GM19372 (cell line): Measurements from ENCODE around the gene MMAB.

Experiments used
- ATAC-seq: cut with Tn5 transposase; IDR thresholded peaks from one replicate; pipeline ENCODE4 v1.9.1; 2021; ENCODE audit warnings: mild to moderate bottlenecking, low read depth, moderate library complexity; ENCODE audit not compliant: unreplicated experiment

Gene MMAB

DNA sequence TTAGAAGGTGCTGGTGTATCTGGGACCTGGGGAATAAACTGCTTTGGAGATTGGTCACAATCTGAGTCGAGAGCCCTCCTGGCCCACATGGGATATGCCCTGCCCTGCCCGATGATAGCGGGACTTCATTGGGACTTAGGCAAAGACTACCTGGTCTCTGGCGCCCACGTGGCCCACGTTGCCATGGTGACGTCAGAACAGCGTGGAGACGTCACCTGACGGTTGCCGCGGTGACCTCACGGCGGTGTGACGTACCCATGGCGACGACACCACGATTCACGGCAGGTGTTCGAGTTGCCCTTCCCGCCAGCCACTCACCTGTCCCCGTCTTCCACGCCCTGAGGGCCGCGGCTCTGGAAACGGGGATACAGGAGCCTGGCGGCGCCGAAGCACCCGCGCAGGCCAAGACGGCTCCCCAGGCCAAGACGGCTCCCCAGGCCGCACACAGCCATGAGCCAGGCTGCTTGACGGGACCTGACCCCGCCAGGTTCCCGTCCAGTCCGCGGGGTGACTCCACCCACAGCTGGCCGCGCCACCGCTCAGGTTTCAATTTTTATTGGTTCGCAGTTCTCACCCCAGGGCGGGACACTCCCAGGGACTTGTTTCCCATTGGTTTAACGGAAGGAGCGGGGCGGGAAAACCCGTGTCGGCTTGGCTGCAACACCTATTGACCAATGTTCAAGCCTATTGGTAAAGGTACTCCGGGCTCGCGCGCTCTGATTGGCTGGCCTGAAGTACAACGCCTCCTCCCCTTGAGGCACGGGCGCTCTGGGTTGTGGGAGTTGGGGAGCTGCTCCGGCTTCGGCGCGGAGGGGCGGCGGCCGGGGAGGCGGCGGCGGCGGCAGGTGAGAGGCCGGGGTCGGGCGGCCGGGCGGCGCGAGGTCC is at the start of gene MMAB, which contains the start of gene MVK:
TSS of gene MMAB (minus strand) at position 476 of the 885 bp plus-strand sequence. CDS start at position 452, 24 bp downstream.
TSS of gene MVK (plus strand) at position 766 of the 885 bp plus-strand sequence. CDS start 1,029 bp downstream, outside the sequence.
- peak; percentile 93 for ATAC-seq

DNA sequence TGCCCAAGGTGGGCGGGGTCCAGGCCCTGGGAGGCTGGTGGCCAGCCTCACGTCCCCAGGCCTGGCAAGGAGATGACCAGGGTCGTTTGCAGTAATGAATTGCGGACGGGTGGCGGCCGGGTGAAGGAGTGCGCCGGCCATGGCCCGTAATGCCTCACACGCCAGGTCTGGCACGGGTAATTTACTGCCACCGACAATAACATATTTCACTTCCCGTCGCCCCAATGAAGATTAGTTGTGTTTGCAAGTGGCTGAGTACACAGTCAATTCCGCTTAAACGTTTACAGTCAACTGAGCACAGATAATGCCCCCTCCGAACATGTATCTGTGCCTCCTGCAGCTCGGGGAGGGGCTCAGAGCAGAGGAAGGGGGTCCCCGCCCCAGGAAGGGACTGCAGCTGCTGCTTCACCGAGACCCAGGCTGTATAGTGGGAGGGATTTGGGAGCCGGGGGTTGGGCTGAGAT is 48.6 kb upstream of the MMAB start:
- no peak for ATAC-seq

DNA sequence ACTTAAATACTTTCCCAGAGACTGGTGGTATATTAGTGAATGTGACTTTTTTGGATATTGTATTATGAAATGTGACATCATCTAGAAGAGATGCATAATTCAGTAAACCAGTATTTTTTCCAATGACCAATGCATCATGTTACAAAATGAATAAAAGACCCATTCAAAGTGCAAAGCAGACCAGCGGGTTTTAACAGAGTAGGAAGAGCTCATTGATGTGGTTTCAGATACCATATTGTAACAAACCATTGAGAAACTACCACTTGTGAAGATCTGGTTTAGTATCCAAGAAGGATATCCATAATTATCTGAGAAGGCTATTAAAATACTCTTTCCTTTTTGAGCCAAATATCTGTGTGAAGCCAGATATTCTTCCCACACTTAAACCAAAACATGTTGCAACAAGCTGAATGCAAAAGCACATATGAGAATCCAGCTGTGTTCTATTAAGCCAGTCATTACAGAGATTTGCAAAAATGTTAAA is 47.9 kb upstream of the MMAB start:
- no peak for ATAC-seq

DNA sequence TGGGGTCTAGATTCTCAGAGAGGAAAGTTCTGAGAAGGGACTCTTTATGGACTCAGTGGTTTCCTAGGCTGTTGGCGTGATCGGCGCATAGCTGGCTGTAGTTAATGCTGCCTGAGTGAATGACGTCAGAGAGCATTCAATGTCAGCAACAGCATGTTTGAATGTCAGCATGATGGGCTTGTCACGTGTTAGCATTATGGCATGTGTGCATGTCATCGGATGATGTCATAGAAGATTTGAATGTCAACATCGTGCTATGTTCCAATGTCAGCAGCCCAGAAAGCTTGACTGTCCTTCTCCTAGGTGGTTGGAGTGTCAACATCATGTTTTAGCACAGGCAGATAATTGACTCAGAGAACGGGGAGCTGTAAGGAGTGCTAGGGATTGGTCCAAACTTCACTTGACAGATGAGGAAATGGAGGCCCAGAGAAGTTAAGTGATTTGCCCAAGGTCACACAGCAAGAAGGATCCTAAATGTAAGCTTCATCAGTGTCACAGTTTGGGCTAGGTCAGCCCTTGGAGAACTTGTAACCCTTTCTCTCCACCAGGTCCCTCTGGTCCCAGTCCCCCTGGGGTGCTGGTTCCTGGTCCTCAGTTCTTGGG is 45.8 kb upstream of the MMAB start:
- ATAC-seq: no peak

DNA sequence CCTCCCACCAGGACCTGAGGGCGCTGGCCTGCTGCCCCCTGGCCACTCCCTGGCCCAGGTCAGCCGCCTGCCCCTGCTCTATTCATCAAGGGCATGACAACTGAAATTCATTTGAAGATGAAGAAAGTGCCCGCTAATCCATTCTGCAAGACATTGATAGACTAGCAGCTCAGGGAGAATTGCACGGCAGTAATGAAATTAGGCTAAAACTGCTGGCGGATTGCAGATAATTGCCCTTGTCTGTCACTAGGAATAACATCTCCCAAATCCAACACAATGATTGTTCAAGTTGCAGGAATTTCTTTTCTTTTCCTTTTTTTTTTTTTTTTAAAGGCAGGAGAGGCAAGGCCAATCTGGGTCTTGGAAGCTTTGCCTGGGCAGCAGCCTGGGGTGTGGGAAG is 44.8 kb upstream of the MMAB start:
- ATAC-seq: no peak

DNA sequence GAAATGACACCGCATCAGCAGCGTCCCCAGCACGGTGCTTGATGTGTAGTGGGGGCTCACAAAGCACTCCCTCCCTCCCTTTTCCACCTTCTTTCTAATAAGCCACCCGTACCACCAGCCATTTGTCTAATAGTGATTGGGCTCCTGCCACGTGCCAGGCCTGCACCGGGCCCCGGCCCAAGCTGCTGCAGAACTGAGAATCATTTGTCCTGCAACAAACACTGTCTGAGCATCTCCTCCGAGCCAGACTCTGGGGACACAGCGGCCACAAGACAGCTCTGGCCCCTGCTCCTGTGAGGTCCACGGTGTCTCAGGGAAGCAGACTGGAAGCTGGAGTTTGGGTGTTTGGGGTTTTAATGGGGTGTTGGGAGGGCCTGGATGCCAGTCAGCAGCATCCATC is 44.2 kb upstream of the MMAB start:
- ATAC-seq: no peak

DNA sequence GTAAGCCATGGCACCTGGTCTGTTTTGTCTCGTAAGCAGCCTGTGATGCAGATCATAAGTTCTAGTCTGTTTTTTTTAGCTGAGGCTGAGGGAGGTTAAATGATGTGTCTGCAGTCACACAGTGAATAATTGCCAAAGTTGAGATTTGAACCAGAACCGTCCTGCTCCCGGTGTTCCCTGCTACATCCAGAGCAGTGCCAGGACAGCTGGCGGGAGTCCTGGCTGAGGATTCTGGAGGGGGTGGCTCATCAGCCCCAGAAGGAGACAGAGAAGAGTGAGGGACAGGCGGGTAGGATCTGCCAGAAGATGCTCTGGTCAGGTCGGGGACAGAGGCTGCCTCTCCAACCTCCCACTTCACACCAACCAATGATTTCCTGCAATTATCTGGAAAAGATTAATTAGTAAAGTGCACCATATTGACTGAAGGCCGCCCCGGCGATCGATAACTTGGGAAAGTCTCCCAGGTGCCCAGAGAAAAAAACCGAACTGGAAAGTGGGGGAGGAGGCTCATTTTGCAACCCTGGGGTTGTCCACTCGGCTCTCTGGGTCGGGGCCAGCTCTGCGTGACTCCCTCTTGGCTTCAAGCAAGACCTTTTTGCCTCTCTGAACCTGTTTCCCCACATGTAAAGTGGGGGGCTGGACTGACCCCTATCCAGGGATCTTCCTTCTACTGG is 42.4 kb upstream of the MMAB start:
- no peak for ATAC-seq

DNA sequence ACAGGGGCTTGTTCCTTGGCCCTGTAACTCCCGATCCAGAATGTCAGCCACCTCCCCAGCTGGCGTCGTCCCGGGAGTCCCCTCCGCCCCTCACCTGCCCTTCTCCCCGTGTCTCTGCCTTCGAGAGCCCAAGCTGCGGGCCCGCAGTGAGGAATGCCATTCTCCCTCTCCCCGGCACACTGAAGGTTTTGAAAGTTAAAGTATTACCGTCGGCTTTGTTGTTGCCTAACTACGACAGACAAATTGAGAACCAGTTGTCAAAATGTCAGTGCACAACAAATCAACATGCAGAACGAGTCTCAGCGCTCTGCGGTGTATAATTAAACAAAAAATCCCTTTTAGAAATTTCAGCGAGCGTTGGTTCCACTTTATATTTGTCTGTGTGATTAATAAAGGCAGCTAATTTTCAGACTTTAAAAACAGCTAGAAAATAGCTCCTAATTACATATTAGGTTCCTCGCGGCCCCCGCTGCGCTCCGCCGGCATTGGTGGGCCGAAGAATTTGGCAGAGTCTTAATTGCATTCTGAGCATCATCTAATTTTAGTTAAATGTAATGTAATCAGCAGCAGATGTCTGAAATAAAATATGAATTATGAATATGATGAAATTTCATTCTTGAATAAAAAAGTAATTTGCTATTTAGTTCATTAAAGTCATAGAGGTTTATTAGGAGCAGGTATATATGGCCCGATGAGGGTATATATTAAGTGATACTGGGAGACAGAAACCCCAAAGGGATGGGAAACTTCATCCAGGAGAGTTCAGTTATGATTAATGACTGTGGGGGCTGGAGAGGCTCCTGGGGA is 40.5 kb upstream of the MMAB start:
- ATAC-seq: no peak

DNA sequence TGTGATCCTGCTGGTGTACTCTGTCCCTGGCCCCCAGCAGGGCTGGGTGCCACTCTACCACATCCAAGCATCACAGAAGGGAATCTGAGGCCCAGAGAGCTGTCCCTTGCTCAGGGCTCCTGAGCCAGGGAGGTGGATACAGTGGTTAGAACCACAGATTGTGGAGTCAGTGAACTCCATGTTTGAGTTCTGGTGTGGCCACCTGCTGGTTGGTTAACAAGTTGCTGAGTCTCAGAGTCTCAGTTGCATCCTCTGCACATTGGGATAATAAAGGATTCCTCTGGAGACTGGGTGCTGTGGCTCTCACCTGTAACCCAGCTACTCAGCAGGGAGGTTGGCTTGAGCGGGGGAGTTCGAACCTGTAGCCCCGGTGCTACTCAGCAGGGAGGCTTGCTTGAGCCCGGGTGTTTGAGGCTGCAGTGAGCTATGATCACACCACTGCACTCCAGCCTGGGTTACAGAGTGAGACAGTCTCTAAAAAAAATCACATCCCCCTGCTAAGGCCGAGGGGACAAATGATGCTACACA is 39.7 kb upstream of the MMAB start:
- ATAC-seq: no peak

DNA sequence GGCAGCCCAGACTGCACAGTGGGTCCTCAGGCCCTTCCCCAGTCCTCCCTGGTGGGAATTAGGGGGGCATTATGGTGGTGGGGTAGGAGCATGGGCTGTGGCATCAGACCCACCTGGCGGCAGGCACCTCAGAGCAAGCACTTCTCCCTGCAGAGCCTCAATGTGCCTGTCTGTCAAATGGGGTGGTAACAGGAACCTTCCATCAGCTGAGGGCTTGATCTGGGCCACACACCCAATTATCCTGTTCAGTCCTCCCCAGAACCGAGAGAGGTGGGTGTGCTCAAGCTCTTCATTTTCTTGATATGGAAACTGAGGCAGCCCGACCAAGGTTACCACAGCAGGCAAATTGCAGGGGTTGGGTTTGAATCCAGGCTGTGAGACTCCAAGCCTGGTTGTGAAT is 38.7 kb upstream of the MMAB start:
- no peak for ATAC-seq

DNA sequence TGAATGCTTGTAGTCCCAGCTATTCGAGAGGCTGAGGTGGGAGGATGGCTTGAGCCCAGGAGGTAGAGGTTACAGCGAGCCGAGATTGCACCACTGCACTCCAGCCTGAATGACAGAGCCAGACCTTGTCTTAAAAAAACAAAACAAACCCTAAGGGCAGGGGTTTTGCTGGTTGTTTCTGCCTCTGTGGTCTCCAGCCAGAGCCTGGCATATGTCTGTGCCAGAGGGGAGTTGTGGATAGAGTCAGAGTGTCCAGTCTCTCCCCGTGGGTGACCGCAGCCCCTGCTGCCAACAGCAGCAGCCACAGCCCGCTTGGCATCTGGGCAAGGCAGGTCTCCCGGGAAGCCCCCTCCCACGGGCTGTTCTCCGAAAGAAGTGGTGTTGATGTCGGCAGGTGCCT is 37.9 kb upstream of the MMAB start:
- no peak for ATAC-seq

DNA sequence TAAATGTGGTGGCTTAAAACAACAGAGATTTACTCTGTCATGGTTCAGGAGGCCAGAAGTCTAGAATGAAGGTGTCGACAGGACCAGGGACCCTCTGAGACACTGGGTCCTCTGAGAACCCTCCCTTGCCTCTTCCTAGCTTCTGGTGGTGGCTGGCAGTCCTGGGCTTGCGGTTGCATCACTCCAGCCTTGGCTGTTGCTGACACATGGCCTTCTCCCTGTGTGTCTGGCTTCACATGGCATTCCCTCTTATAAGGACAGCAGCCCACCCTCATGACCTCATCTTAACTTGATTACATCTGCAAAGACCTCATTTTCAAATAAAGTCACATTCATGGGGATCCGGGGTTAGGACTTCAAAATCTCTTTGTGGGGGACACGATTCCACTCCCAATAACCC is 37.2 kb upstream of the MMAB start:
- ATAC-seq: no peak

DNA sequence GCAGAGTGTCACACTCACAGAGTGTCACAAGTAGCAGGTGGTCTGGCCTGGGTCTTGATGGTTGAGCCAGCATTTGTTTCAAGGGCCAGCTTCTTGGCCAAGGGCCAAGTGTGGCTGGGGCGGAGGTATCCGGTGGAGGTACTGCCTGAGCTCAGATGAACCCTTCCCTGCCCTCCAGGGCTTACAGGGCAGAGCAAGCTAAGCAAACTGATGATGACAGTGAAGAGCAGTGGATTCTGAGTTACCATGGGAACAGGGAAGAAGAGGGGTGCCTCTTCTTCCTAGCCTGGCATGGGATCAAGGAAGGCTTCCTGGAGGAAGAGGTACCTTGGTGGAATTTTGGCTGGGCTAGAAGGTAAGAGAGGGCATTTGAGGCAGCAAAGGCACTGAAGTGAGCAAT is 36.0 kb upstream of the MMAB start:
- ATAC-seq: no peak

DNA sequence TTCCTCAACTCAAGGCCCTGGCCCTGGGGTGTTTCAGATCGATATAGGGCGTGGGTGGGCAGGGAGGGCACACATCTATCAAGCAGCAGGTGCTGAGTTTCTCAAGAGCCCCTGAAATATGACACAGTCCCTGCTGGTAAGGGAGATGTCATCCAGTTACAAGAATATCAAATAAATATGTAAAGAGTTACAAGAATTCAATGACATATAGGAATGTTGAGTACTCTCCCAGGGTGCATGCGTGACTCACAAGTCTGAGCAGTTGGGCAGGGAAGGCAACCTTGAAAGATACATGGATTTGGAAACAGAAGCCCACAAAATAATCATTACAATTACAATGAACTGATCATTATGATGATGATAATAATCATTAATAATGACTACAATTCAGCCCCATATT is 35.5 kb upstream of the MMAB start:
- no peak for ATAC-seq

DNA sequence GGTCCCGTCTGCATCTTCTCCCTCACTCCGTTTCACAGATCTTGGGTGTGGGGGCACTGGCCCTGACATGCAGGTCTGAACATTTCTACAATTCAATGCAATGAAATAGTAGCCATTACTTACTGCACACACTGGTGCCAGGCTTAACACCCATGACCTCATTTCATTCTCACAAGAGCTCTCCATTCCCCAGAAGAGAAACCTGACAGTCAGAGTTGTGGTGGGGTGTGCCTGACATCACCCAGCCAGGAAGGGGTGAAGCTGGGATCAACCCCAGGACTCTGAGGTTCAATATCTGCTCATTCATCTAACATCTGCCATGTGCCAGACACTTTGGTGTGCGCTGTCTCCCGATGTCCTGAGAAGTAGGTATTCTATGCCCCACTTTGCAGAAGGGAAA is 35.0 kb upstream of the MMAB start:
- ATAC-seq: no peak

DNA sequence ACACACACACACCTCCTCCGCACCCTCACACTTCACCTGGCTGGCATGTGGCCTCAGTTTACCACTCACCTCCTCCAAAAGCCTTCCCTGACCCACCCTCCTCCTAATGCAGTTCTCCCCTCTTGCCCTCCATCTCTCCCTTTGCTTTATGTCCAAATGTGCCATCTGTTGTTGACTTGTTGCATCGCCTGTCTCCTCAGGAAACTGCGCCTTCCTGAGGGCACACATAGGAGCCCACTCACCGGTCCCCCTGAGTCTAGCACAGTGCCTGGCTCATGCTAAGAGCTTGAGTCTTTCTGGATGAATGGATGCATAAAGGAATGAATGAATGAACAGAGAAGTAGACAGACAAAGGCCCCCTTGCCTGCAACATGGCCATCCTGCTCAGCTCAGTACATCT is 34.3 kb upstream of the MMAB start:
- ATAC-seq: no peak

DNA sequence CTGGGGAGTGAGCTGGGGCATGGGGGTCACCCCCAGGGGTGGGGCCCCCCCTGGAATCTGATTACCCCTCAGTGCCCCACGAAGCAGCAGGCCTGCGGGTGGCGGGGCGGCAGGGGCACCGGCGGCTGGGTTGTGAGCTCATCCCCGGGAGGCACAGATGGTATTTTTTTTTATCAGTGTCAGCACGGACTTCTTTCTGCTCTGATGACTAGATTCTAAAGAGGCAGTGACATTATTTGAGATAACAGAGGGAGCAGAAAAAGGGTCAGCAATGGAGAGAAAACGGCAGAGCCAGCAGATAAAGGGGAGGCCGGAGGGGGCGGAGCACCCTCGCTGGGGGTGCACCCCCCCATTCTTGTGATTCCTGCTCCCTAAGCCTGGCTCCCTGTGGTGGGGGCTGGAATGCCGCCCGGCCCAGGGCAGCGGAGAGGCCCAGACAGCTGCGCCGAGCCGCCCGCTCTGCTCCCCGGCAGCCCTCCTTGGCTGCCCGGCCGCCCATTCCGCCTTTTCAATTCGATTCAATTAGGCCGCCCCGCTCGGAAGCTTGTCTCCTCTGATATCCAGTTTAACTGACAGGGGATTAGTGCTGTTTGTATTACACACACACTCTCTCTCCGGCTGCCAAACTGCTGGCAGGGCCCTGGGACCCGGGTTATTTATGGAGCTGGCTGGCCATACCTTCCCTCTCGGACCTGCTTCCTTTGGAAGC is 33.2 kb upstream of the MMAB start:
- no peak for ATAC-seq

DNA sequence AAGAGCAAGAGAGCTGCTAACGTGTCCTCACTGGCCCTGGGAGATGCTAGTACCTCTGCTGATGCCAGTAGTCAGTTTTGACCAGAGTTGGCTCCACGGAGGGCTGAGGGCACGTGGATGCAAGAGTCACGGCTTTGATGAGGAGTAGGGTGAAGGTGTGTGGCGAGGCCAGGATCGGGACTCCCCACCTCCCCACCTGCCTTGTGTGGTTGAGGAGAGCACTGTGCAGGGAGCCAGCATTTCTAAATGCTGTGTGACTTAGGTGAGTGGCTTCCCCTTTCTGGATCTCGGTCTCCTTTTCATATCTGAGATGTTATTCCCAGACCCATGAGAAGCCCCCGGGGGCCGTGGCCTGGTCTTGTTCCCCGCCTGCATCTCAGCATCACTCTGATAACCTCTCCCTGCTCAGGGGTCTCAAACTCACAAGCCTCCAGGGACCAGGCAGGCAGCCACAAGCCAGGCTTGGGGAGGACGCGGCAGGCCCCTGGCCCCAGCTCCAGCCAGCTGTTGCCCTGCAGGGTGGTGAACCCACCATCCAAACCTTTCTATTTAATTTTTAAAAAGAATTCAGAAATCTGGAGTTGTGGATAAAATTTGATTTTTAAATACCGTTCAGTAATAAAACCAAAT is 32.4 kb upstream of the MMAB start:
- ATAC-seq: no peak

DNA sequence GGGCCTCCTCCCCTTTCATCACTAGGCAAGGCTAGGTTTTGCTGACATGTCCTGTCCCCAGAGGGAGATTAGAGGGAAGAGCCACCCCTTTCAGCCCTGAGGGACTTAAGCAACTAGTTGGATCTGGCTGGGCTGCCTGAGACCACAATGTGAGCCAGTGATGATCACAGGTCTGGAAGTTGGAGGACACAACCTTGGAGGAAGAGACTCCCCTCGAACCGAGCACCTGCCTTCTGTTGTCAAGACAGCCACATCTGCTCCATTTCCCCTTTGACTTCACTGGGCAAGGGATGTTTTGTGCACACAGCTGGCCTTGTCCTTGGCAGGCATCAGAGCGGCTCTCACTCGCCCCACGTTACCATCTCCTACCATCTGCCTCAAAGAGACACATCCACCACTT is 31.7 kb upstream of the MMAB start:
- ATAC-seq: no peak
